ENCODE data around the gene M6PR. TPM values are rescaled to one million over a fixed set of nuclear protein-coding genes. Genes with fewer than 3 reads are reported as not detected.

The M6PR gene
- total RNA-seq, 2 experiments from 2014 or later = 199 to 206 TPM

- TF ChIP-seq CTCF (IDR thresholded peaks at IDR 0.05) = no peak
- no peaks in the 10 kb centered on the region for H3K27me3 Mint-ChIP-seq
- ChIA-PET POLR2A (interaction anchor here (1.3 kb wide), 1 partner anchor 15 kb away, joined by 3 read pairs; no protein-coding TSS in a partner anchor), CTCF (no interaction called here)
- ATAC-seq = no peak
- intact Hi-C loops (cut with micrococcal nuclease) = no loop called here
- H3K27ac Mint-ChIP-seq = no peak overlapping the region
- peaks cover 48% of the 10 kb centered on the region for H3K4me1 Mint-ChIP-seq (ENCODE audit: low read depth)
- peaks cover 8% of the 10 kb centered on the region for H3K9me3 Mint-ChIP-seq
- peaks cover 10% of the 10 kb centered on the region for H3K36me3 Mint-ChIP-seq (ENCODE audit: low read depth)
- no peak for DNase-seq
- H3K4me3 Mint-ChIP-seq = no peak overlapping the region
These were observed 35.8 kb upstream of the M6PR start for GRCh38 chr12:8985213-8985754.

- Mint-ChIP-seq H3K9me3 (peaks cover 18% of the 10 kb centered on the region), H3K27ac (no peak overlapping the region), H3K4me1 (ENCODE audit: low read depth) (peaks cover 4% of the 10 kb centered on the region), H3K4me3 (no peak overlapping the region), H3K36me3 (ENCODE audit: low read depth) (peaks cover 12% of the 10 kb centered on the region), H3K27me3 (no peaks in the 10 kb centered on the region)
- TF ChIP-seq CTCF (IDR thresholded peaks at IDR 0.05) = no peak
- CTCF ChIA-PET = no interaction called here
- intact Hi-C loops (cut with micrococcal nuclease) = no loop called here
- ATAC-seq = no peak
- DNase-seq = no peak
- POLR2A ChIA-PET = no interaction called here
These were observed 30.7 kb upstream of the M6PR start for GRCh38 chr12:8980137-8980536.

- Mint-ChIP-seq H3K4me3 (no peak overlapping the region), H3K27ac (no peak overlapping the region), H3K4me1 (ENCODE audit: low read depth) (peaks cover 8% of the 10 kb centered on the region), H3K36me3 (ENCODE audit: low read depth) (peaks cover 8% of the 10 kb centered on the region), H3K9me3 (peaks cover 26% of the 10 kb centered on the region), H3K27me3 (no peaks in the 10 kb centered on the region)
- TF ChIP-seq CTCF (IDR thresholded peaks at IDR 0.05) = no peak
- intact Hi-C loops (cut with micrococcal nuclease) = no loop called here
- DNase-seq (no peak), ATAC-seq (no peak)
- ChIA-PET POLR2A (no interaction called here), CTCF (interaction anchor here (1.2 kb wide), 1 partner anchor 68 kb away, joined by 3 read pairs; no protein-coding TSS in a partner anchor)
These were observed 21.0 kb upstream of the M6PR start for GRCh38 chr12:8970432-8970831.

GRCh38 chr12:8969861-8970411, 20.5 kb upstream of the M6PR start:
- ATAC-seq = no peak

More at GRCh38 chr12:8969861-8970411, 20.5 kb upstream of the M6PR start:
- intact Hi-C loops (cut with micrococcal nuclease) = no loop called here
- no peak for DNase-seq
- Mint-ChIP-seq H3K4me1 (ENCODE audit: low read depth) (peaks cover 8% of the 10 kb centered on the region), H3K4me3 (no peak overlapping the region), H3K36me3 (ENCODE audit: low read depth) (peaks cover 8% of the 10 kb centered on the region), H3K9me3 (peaks cover 24% of the 10 kb centered on the region), H3K27ac (no peak overlapping the region), H3K27me3 (no peaks in the 10 kb centered on the region)
- POLR2A ChIA-PET = no interaction called here
- no peak for TF ChIP-seq CTCF (IDR thresholded peaks at IDR 0.05)
- CTCF ChIA-PET = interaction anchor here (1.2 kb wide), 1 partner anchor 69 kb away, joined by 3 read pairs; no protein-coding TSS in a partner anchor

Data from activated CD8-positive, alpha-beta T cell treated with anti-CD3 and anti-CD28 coated beads for 36 hours (primary cell).